ENCODE data around the gene TCP11L2. TPM values are rescaled to one million over a fixed set of nuclear protein-coding genes. Genes with fewer than 3 reads are reported as not detected.

TCP11L2 gene
- total and polyA plus RNA-seq, 2 of the 13 experiments (the other 11 are each of a cell fraction or from before 2014, with no cell fraction given), result 4.6 to 24.1 TPM

GRCh38 chr12:106357549-106358395, 55.2 kb downstream of the TCP11L2 start, which contains the start of gene POLR3B (continued):
- peak; percentile 90 for TF ChIP-seq ZNF891 (CRISPR knock-in tag; IDR thresholded peaks at IDR 0.05)
- 0 out of 2 replicates have a peak, but pooled peaks have one; percentile 53 for TF ChIP-seq ZNF512B (CRISPR knock-in tag; IDR thresholded peaks at IDR 0.05; ENCODE audit: borderline replicate concordance)
- TF ChIP-seq ZNF775 (CRISPR knock-in tag; IDR thresholded peaks at IDR 0.05; ENCODE audit: borderline replicate concordance), result peak; percentile 60; the same call in 1 of the 2 replicates
- TF ChIP-seq SNAPC2 (CRISPR knock-in tag; IDR thresholded peaks at IDR 0.05), result peak; percentile 90
- peak; percentile 74 for TF ChIP-seq FOXO1 (CRISPR knock-in tag; IDR thresholded peaks at IDR 0.05)
- TF ChIP-seq ZBTB1 (CRISPR knock-in tag; IDR thresholded peaks at IDR 0.05; ENCODE audit: borderline replicate concordance), result 0 out of 2 replicates have a peak, but pooled peaks have one; percentile 72
- TF ChIP-seq ATRX (CRISPR knock-in tag; IDR thresholded peaks at IDR 0.05; ENCODE audit: borderline replicate concordance), result 0 out of 2 replicates have a peak, but pooled peaks have one; percentile 83
- TF ChIP-seq ZNF781 (CRISPR knock-in tag; IDR thresholded peaks at IDR 0.05; ENCODE audit: borderline replicate concordance, not compliant biosample characterization), result peak; percentile 83
- TF ChIP-seq ZKSCAN5 (CRISPR knock-in tag; IDR thresholded peaks at IDR 0.05), result peak; percentile 17; the same call in 1 of the 2 replicates
- peak; percentile 29; the same call in 1 of the 2 replicates for TF ChIP-seq ISX (CRISPR knock-in tag; conservative IDR thresholded peaks at IDR 0.05)
- peak; percentile 90 for TF ChIP-seq POLR2AphosphoS5 (IDR thresholded peaks at IDR 0.05; ENCODE audit: low read depth, low read length)
- TF ChIP-seq MAFG (CRISPR knock-in tag; IDR thresholded peaks at IDR 0.05), result no peak
- no peak for TF ChIP-seq HDAC6 (IDR thresholded peaks at IDR 0.05; ENCODE audit: low read depth, low read length)
- TF ChIP-seq GABPB1 (CRISPR knock-in tag; IDR thresholded peaks at IDR 0.05), result peak; percentile 95
- no peak for TF ChIP-seq TCF7L2 (IDR thresholded peaks at IDR 0.05; ENCODE audit: low read depth, low read length)
- TF ChIP-seq ZNF280D (CRISPR knock-in tag; IDR thresholded peaks at IDR 0.05), result peak; percentile 78; the same call in 1 of the 2 replicates
- TF ChIP-seq ZNF550 (CRISPR knock-in tag; IDR thresholded peaks at IDR 0.05; ENCODE audit: borderline replicate concordance), result no peak
- TF ChIP-seq IKZF5 (CRISPR knock-in tag; IDR thresholded peaks at IDR 0.05), result peak; percentile 82
- TF ChIP-seq SNRNP70 (IDR thresholded peaks at IDR 0.05; ENCODE audit: low read depth, low read length), result no peak
- TF ChIP-seq ATF4 (CRISPR knock-in tag; IDR thresholded peaks at IDR 0.05), result peak in 1 of 2 experiments; percentile 40; a peak in 1 of 4 replicates
- 0 out of 2 replicates have a peak, but pooled peaks have one; percentile 51 for TF ChIP-seq ZNF44 (CRISPR knock-in tag; IDR thresholded peaks at IDR 0.05)
